GM12878 (cell line): ENCODE data around the gene KCNQ1.

Experiments used
- CTCF ChIP-seq, 3 experiments: IDR thresholded peaks in 2 of 3; conservative IDR thresholded peaks in 1 of 3; 2 replicates each; pipeline ENCODE4 v1.5.1; 2011; ENCODE audit warnings: low read depth in 3 of 3, low read length in 3 of 3, mild to moderate bottlenecking in 3 of 3, control low read depth in 2 of 3, moderate library complexity in 2 of 3, inconsistent platforms in 1 of 3, mixed read lengths in 1 of 3; ENCODE audit not compliant: control insufficient read depth in 2 of 3, insufficient read depth in 1 of 3; ENCODE audit errors: extremely low read depth in 1 of 3
- FOXM1 ChIP-seq: IDR thresholded peaks from 2 replicates; pipeline ENCODE4 v1.6.1; 2012; ENCODE audit warnings: low read depth, mild to moderate bottlenecking, inconsistent platforms, low read length, moderate library complexity
- JUNB ChIP-seq: IDR thresholded peaks from 2 replicates; pipeline ENCODE4 v1.6.1; 2016; ENCODE audit warnings: antibody characterized with exemption, mild to moderate bottlenecking
- KDM1A ChIP-seq: fragments of 200-600 bp; sonication (generic); IDR thresholded peaks from 2 replicates; pipeline ENCODE4 v1.6.1; 2016; ENCODE audit warnings: borderline replicate concordance
- NFYB ChIP-seq: IDR thresholded peaks from 2 replicates; pipeline ENCODE4 v1.6.1; 2011; ENCODE audit warnings: low read depth, mild to moderate bottlenecking, low read length, improper control_type of control experiment, moderate library complexity; ENCODE audit not compliant: insufficient read depth
- PML ChIP-seq: IDR thresholded peaks from 2 replicates; pipeline ENCODE4 v1.6.1; 2012; ENCODE audit warnings: low read length, inconsistent platforms
- POLR2A ChIP-seq: IDR thresholded peaks from 2 replicates; pipeline ENCODE4 v1.6.1; 2011; ENCODE audit warnings: low read depth, mild to moderate bottlenecking, low read length
- RFX5 ChIP-seq: IDR thresholded peaks from 2 replicates; pipeline ENCODE4 v1.6.1; 2011; ENCODE audit warnings: low read depth, low read length, improper control_type of control experiment
- ZBTB40 ChIP-seq: fragments of 450-650 bp; IDR thresholded peaks from 2 replicates; pipeline ENCODE4 v1.6.1; 2016; ENCODE audit warnings: mild to moderate bottlenecking, moderate library complexity, borderline replicate concordance
- ZNF274 ChIP-seq: IDR thresholded peaks from one replicate; pipeline ENCODE4 v1.8.0; 2011; ENCODE audit not compliant: insufficient read length, insufficient read depth

- no peak for TF ChIP-seq NFYB
- TF ChIP-seq POLR2A = no peak
- no peak for TF ChIP-seq ZNF274
- TF ChIP-seq KDM1A = no peak
- no peak for TF ChIP-seq PML
- no peak for TF ChIP-seq CTCF (IDR thresholded peaks at IDR 0.05 in 2 of 3, conservative IDR thresholded peaks at IDR 0.05 in 1 of 3; ENCODE audit: control insufficient read depth in 2 of 3, extremely low read depth in 1 of 3, insufficient read depth in 1 of 3, low read depth in 3 of 3, low read length in 3 of 3)
- no peak for TF ChIP-seq ZBTB40
- no peak for TF ChIP-seq RFX5
- TF ChIP-seq JUNB = no peak
- TF ChIP-seq FOXM1 = no peak
Observed at GRCh38 chr11:2681408-2682145, 236.8 kb downstream of the KCNQ1 start.
